ENCODE data around the gene FANCL. TPM values are rescaled to one million over a fixed set of nuclear protein-coding genes. Genes with fewer than 3 reads are reported as not detected.

Gene FANCL
- total and polyA plus RNA-seq, 9 of the 15 experiments (the other 6 are each of a cell fraction or from before 2014, with no cell fraction given) = 36.7 to 120 (median 58.5) TPM

DNA sequence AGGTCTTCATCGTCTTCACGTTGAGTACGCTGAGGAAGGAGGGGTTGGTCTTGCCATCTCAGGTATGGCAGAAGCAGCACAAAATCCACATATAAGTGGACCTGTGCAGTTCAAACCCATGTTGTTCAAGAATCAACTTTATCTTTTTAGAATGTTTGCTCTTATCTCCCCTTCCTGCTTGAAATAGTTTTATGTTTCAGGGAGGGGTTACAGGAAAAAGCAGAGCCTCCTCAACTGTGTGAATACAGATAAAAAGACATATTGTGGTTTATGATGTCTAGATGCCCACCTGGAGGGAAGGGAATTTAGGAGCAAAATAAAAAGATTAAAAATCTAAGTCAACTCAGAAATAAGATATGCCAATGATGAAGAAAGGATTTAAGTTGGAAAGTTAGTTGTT is 118.6 kb downstream of the FANCL start (continued):
- peak; percentile 88 for TF ChIP-seq NCOR1 (IDR thresholded peaks at IDR 0.05)
- no peak for TF ChIP-seq HDGF (IDR thresholded peaks at IDR 0.05)
- TF ChIP-seq MYBL2 (IDR thresholded peaks at IDR 0.05; ENCODE audit: low read depth) = no peak
- TF ChIP-seq MYBL2 (CRISPR knock-in tag; IDR thresholded peaks at IDR 0.05; ENCODE audit: borderline replicate concordance) = no peak
- no peak for TF ChIP-seq BDP1 (IDR thresholded peaks at IDR 0.05; ENCODE audit: insufficient read depth, insufficient read length)
- TF ChIP-seq MECOM (CRISPR knock-in tag; IDR thresholded peaks at IDR 0.05) = 0 out of 2 replicates have a peak, but pooled peaks have one; percentile 47
- TF ChIP-seq, protein P1, sequence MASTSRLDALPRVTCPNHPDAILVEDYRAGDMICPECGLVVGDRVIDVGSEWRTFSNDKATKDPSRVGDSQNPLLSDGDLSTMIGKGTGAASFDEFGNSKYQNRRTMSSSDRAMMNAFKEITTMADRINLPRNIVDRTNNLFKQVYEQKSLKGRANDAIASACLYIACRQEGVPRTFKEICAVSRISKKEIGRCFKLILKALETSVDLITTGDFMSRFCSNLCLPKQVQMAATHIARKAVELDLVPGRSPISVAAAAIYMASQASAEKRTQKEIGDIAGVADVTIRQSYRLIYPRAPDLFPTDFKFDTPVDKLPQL (IDR thresholded peaks at IDR 0.05; ENCODE audit: extremely low read depth, insufficient read length) = no peak
- TF ChIP-seq SMARCE1 (IDR thresholded peaks at IDR 0.05) = peak; percentile 65; the same call in 1 of the 2 replicates
- TF ChIP-seq SRSF1 (IDR thresholded peaks at IDR 0.05; ENCODE audit: low read depth, low read length) = no peak
- TF ChIP-seq, protein P2, sequence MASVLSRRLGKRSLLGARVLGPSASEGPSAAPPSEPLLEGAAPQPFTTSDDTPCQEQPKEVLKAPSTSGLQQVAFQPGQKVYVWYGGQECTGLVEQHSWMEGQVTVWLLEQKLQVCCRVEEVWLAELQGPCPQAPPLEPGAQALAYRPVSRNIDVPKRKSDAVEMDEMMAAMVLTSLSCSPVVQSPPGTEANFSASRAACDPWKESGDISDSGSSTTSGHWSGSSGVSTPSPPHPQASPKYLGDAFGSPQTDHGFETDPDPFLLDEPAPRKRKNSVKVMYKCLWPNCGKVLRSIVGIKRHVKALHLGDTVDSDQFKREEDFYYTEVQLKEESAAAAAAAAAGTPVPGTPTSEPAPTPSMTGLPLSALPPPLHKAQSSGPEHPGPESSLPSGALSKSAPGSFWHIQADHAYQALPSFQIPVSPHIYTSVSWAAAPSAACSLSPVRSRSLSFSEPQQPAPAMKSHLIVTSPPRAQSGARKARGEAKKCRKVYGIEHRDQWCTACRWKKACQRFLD (CRISPR knock-in tag; IDR thresholded peaks at IDR 0.05) = no peak
- no peak for TF ChIP-seq ETV6 (IDR thresholded peaks at IDR 0.05; ENCODE audit: borderline replicate concordance in 1 of 2, low read depth in 2 of 2, low read length in 1 of 2)
- TF ChIP-seq ETV6 (CRISPR knock-in tag; IDR thresholded peaks at IDR 0.05; ENCODE audit: borderline replicate concordance) = no peak
- TF ChIP-seq ZNF239 (CRISPR knock-in tag; IDR thresholded peaks at IDR 0.05) = no peak
- no peak for TF ChIP-seq ASH1L (IDR thresholded peaks at IDR 0.05; ENCODE audit: borderline replicate concordance, low read depth, partially characterized antibody)
- no peak for TF ChIP-seq ZNF717 (CRISPR knock-in tag; IDR thresholded peaks at IDR 0.05)
- no peak for TF ChIP-seq BRF1 (IDR thresholded peaks at IDR 0.05; ENCODE audit: borderline replicate concordance, extremely low read depth, insufficient read length)
- TF ChIP-seq KDM1A (IDR thresholded peaks at IDR 0.05) = peak; percentile 66 to 84
- TF ChIP-seq ERF (CRISPR knock-in tag; IDR thresholded peaks at IDR 0.05) = no peak
- TF ChIP-seq RFX5 (IDR thresholded peaks at IDR 0.05; ENCODE audit: low read depth, low read length) = no peak
- no peak for TF ChIP-seq NFRKB (IDR thresholded peaks at IDR 0.05; ENCODE audit: low read depth)
- TF ChIP-seq TEAD4 (IDR thresholded peaks at IDR 0.05; ENCODE audit: low read length) = peak; percentile 96
- TF ChIP-seq TEAD4 (CRISPR knock-in tag; IDR thresholded peaks at IDR 0.05; ENCODE audit: borderline replicate concordance) = no peak
- TF ChIP-seq, protein P3, sequence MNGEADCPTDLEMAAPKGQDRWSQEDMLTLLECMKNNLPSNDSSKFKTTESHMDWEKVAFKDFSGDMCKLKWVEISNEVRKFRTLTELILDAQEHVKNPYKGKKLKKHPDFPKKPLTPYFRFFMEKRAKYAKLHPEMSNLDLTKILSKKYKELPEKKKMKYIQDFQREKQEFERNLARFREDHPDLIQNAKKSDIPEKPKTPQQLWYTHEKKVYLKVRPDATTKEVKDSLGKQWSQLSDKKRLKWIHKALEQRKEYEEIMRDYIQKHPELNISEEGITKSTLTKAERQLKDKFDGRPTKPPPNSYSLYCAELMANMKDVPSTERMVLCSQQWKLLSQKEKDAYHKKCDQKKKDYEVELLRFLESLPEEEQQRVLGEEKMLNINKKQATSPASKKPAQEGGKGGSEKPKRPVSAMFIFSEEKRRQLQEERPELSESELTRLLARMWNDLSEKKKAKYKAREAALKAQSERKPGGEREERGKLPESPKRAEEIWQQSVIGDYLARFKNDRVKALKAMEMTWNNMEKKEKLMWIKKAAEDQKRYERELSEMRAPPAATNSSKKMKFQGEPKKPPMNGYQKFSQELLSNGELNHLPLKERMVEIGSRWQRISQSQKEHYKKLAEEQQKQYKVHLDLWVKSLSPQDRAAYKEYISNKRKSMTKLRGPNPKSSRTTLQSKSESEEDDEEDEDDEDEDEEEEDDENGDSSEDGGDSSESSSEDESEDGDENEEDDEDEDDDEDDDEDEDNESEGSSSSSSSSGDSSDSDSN (IDR thresholded peaks at IDR 0.05; ENCODE audit: borderline replicate concordance in 1 of 2, low read depth in 2 of 2, low read length in 2 of 2) = no peak
- TF ChIP-seq CBFA2T3 (IDR thresholded peaks at IDR 0.05) = peak; percentile 95
- TF ChIP-seq CBX8 (IDR thresholded peaks at IDR 0.05; ENCODE audit: borderline replicate concordance, extremely low read depth, low read depth, low read length, poor library complexity, severe bottlenecking) = no peak
- TF ChIP-seq, protein P4, sequence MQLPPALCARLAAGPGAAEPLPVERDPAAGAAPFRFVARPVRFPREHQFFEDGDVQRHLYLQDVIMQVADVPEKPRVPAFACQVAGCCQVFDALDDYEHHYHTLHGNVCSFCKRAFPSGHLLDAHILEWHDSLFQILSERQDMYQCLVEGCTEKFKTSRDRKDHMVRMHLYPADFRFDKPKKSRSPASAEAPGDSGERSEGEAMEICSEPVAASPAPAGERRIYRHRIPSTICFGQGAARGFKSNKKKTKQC (CRISPR knock-in tag; IDR thresholded peaks at IDR 0.05) = no peak
- TF ChIP-seq CXXC5 (CRISPR knock-in tag; IDR thresholded peaks at IDR 0.05) = no peak
- no peak for TF ChIP-seq ZNF77 (CRISPR knock-in tag; IDR thresholded peaks at IDR 0.05)

Data from K562 (cell line).